Testis (tissue), 3 donors: ENCODE data around the gene OPHN1. TPM values are rescaled to one million over a fixed set of nuclear protein-coding genes. Genes with fewer than 3 reads are reported as not detected.
"Not testable (repeated sequence)": the region's sequence is repeated elsewhere in the genome, so short reads cannot be mapped to it uniquely, and the experiment has no call there.

Experiments
- DNase-seq: peaks from one replicate; pipeline ENCODE4 v3.0.0-alpha.2; 2019
- H3K27ac ChIP-seq, 2 donors: fragments of 200-600 bp; sonication (generic); one replicate each; pipeline ENCODE4 v1.5.1; 2019
- H3K27me3 ChIP-seq: fragments of 200-600 bp; sonication (generic); one replicate; pipeline ENCODE4 v1.5.1; 2019
- H3K36me3 ChIP-seq: fragments of 200-600 bp; sonication (generic); one replicate; pipeline ENCODE4 v1.5.1; 2017; ENCODE audit warnings: low read depth; ENCODE audit errors: missing control alignments
- H3K4me1 ChIP-seq: fragments of 200-600 bp; sonication (generic); one replicate; pipeline ENCODE4 v1.5.1; 2019
- H3K4me3 ChIP-seq, 2 donors: fragments of 200-600 bp; sonication (generic); one replicate each; pipeline ENCODE4 v1.5.1; 2017 to 2019
- H3K9me3 ChIP-seq: fragments of 200-600 bp; sonication (generic); one replicate; pipeline ENCODE4 v1.5.1; 2017
- POLR2A ChIP-seq: fragments of 450-650 bp; IDR thresholded peaks from one replicate; pipeline ENCODE4 v1.6.1; 2017; ENCODE audit warnings: antibody characterized with exemption, mild to moderate bottlenecking, moderate library complexity
- WGBS, 2 donors: methylation state at CpG; one replicate each; pipeline ENCODE4 v1.1.5; 2018; 5-methylcytosine and 5-hydroxymethylcytosine counted together
- intact Hi-C: fragments of 100-400 bp; cut with DNase I; formaldehyde crosslinking; loops from one replicate; pipeline ENCODE4 v1.15.1; 2023; ENCODE audit warnings: low total_unique reads
- polyA plus RNA-seq: library from polyadenylated mRNA; stranded (reverse); fragments of 350-450 nt; fragmentation: Illumina TruSeq; extraction: RNeasy Lipid Tissue Mini Kit (QIAGEN cat#74804); gene quantifications from one replicate; pipeline ENCODE4 v1.2.3, GENCODE V29; 2014; ENCODE audit warnings: low read depth, low replicate concordance; ENCODE audit not compliant: insufficient read depth
- total RNA-seq, 2 donors: library from RNA; depleted of rRNA; stranded (reverse); fragments of >200 nt; gene quantifications; one replicate each; pipeline ENCODE4 v1.2.3, GENCODE V29; 2016
- TF ChIP-seq, protein P1 (sequence below), 3 experiments: fragments of 450-650 bp in 2 of 3; fragments of 200-600 bp in 1 of 3; sonication (generic) in 1 of 3; IDR thresholded peaks; one replicate each; pipeline ENCODE4 v1.5.1; 2016 to 2019; ENCODE audit warnings: antibody characterized with exemption in 3 of 3, mild to moderate bottlenecking in 2 of 3, moderate library complexity in 1 of 3

The OPHN1 gene
- total and polyA plus RNA-seq, 3 donors from 2014 or later: 2.3 to 5.7 (median 5.5) TPM

DNA sequence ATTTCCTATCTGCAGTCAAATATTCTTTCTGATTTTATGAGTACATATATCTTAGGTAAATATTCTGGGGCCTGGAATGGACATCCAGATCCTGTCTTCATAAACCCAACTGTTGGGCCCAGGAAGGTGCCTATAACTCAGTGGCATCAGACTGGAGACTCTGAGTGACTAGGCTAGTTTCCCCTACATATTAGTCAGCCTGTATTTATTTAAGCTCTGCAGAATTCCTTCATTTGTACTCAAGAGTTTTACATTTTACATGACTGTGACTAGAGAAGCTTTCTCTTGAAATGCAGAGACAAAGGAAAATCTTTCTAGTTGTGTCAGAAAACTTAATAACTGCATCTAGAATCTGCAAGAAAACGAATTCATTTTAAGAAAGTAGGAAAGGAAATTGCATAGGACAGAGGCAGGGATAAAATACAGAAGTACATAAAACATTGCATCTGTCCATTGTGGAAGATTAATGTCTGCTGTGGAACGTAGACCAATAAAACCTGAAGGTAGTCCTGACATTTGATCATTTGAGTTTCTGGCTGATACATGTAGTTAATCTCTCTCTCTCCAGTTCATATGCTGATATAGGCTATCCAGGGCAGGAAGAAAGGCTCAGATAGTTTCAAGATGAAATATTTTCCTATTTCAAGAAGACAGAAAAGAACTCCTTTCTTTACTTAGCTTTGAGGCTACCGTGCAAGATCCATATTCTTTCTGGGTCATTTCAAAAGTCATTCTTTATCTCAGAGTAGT is 78.2 kb downstream of the OPHN1 start:
- TF ChIP-seq, protein P1, sequence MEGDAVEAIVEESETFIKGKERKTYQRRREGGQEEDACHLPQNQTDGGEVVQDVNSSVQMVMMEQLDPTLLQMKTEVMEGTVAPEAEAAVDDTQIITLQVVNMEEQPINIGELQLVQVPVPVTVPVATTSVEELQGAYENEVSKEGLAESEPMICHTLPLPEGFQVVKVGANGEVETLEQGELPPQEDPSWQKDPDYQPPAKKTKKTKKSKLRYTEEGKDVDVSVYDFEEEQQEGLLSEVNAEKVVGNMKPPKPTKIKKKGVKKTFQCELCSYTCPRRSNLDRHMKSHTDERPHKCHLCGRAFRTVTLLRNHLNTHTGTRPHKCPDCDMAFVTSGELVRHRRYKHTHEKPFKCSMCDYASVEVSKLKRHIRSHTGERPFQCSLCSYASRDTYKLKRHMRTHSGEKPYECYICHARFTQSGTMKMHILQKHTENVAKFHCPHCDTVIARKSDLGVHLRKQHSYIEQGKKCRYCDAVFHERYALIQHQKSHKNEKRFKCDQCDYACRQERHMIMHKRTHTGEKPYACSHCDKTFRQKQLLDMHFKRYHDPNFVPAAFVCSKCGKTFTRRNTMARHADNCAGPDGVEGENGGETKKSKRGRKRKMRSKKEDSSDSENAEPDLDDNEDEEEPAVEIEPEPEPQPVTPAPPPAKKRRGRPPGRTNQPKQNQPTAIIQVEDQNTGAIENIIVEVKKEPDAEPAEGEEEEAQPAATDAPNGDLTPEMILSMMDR (IDR thresholded peaks at IDR 0.05): no peak
- no peak for TF ChIP-seq POLR2A
- no peaks in the 10 kb centered on the region for H3K27me3 ChIP-seq
- no peak overlapping the region for H3K27ac ChIP-seq
- intact Hi-C loops: no loop called here
- H3K4me3 ChIP-seq: no peak overlapping the region
- no peaks in the 10 kb centered on the region for H3K36me3 ChIP-seq
- DNase-seq: no peak
- 58 to 62% methylated on average over 3 of the region's 3 CpGs for WGBS, 2 donors
- no peaks in the 10 kb centered on the region for H3K9me3 ChIP-seq
- H3K4me1 ChIP-seq: no peaks in the 10 kb centered on the region

DNA sequence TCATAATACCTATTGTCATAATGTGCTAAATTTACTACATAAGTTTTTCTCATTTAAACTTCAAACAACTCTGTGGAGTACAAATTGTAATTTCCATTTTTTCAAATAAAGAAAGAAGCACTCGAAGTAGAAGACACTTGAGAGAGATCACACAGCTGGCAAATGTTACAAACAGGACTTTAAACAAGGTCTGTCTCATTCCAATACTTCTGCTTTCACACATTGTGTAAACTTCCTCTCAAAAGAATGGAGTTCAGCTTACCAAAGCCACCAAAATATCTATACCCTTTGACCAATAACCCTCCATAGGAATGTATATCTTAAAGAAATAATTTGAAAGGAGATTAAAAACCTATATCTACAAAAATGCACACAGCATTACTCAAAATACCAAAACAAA is 88.3 kb downstream of the OPHN1 start:
- Histone ChIP-seq H3K36me3 (no peaks in the 10 kb centered on the region), H3K9me3 (no peaks in the 10 kb centered on the region), H3K27ac (no peak overlapping the region), H3K4me1 (no peaks in the 10 kb centered on the region), H3K4me3 (no peak overlapping the region), H3K27me3 (no peaks in the 10 kb centered on the region)
- intact Hi-C loops: no loop called here
- WGBS, 2 donors: 32 to 47% methylated on average over 1 of the region's 1 CpG
- DNase-seq: no peak
- TF ChIP-seq POLR2A: no peak

DNA sequence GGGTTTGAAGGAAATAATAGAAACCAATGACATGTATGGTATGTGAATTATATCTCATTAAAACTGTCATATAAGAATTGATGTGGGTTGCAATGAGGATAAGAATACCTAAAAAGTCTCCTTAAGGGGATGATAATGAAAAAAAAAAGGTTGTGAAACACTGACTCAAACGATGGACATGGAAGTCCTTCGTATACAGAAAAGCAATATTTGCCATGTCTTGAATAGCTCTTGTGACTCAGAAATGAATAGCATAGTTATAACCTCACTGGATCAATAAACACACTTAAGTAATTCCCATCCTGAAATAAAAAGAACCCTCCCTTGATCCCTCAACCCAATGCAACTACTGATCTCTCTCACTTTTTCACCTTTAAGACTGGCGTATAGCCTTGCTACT is 89.7 kb downstream of the OPHN1 start:
- H3K27ac ChIP-seq: no peak overlapping the region
- no peak for TF ChIP-seq POLR2A
- TF ChIP-seq, protein P1 (IDR thresholded peaks at IDR 0.05): no peak
- no peak overlapping the region for H3K4me3 ChIP-seq
- intact Hi-C loops: no loop called here
- no peaks in the 10 kb centered on the region for H3K9me3 ChIP-seq
- no peaks in the 10 kb centered on the region for H3K27me3 ChIP-seq
- H3K4me1 ChIP-seq: no peaks in the 10 kb centered on the region
- DNase-seq: no peak
- H3K36me3 ChIP-seq: no peaks in the 10 kb centered on the region
- WGBS, 2 donors: 88 to 96% methylated on average over 3 of the region's 3 CpGs

DNA sequence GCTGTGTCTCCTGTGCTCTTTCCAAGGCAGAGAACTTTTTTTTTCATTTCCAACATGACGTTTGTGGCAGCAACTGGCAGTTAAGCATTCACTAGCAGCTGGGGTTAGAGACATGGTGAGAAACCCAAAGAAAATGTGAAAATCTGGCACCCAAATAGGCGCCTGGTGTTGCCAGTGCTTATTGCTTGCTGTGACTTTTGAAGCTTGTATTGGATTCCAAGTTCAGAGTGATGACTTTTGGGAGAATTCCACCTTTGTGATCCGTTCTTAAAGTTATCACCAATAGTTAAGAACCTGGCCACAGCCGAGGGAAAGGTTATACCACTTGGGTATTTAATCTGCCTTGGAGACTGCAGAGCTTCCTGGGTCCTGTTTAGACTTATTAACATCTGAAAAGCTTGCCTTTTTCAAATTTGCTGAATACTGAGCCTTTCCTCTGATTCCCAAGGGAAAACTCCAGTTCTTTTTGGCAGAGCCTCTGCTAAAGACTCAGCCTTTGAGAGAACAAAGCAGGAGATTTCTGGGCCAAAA is 101.0 kb downstream of the OPHN1 start:
- no peak for DNase-seq
- WGBS, 2 donors: 29 to 37% methylated on average over 3 to 4 of the region's 4 CpGs
- no peak overlapping the region for H3K27ac ChIP-seq

DNA sequence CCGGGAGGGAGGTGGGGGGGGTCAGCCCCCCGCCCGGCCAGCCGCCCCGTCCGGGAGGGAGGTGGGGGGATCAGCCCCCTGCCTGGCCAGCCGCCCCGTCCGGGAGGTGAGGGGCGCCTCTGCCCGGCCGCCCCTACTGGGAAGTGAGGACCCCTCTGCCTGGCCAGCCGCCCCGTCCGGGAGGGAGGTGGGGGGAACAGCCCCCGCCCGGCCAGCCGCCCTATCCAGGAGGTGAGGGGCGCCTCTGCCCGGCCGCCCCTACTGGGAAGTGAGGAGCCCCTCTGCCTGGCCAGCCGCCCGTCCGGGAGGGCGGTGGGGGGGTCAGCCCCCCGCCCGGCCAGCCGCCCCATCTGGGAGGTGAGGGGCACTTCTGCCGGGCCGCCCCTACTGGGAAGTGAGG is 106.5 kb downstream of the OPHN1 start:
- intact Hi-C loops, H3K27me3 ChIP-seq, H3K4me3 ChIP-seq, DNase-seq, H3K4me1 ChIP-seq, H3K9me3 ChIP-seq, H3K36me3 ChIP-seq, H3K27ac ChIP-seq: not testable (repeated sequence)
- WGBS, 2 donors: no CpG with 5 or more reads among the region's 30 CpGs

More for the DNA sequence above, 101.0 kb downstream of the OPHN1 start:
- no peaks in the 10 kb centered on the region for H3K9me3 ChIP-seq
- no peak overlapping the region for H3K4me3 ChIP-seq
- intact Hi-C loops: no loop called here
- no peaks in the 10 kb centered on the region for H3K36me3 ChIP-seq
- no peaks in the 10 kb centered on the region for H3K27me3 ChIP-seq
- H3K4me1 ChIP-seq: no peaks in the 10 kb centered on the region
- TF ChIP-seq, protein P1 (IDR thresholded peaks at IDR 0.05): no peak
- no peak for TF ChIP-seq POLR2A

DNA sequence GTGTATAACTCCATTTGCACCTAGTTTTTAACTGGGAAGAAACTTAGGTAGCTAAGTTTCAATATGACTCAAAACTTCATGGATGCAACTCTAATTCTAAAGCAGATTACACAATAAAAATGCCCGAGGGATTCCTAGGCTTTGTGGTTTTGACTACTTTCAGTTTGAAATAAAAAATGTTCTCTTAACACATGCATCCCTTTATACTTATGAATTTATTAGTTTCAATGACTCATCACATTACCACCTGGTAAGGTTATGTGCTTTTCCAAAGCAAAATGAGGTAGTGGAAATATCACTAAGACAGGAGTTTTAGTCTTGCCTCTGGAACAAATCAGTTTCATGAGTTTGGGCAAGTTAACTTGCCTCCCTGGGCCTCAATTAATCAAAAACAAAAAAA is 125.5 kb downstream of the OPHN1 start:
- Histone ChIP-seq H3K27me3 (no peaks in the 10 kb centered on the region), H3K4me3 (no peak overlapping the region), H3K4me1 (no peaks in the 10 kb centered on the region), H3K36me3 (no peaks in the 10 kb centered on the region), H3K27ac (no peak overlapping the region), H3K9me3 (no peaks in the 10 kb centered on the region)
- no peak for DNase-seq
- 42 to 50% methylated on average over 1 of the region's 1 CpG for WGBS, 2 donors
- intact Hi-C loops: no loop called here
- no peak for TF ChIP-seq POLR2A
- TF ChIP-seq, protein P1 (IDR thresholded peaks at IDR 0.05): no peak
